HG02623 (cell line): Measurements from ENCODE around the gene PPP3CA.

Experiments
- ATAC-seq: cut with Tn5 transposase; IDR thresholded peaks from one replicate; pipeline ENCODE4 v1.9.1; 2021; ENCODE audit warnings: moderate library complexity; ENCODE audit not compliant: unreplicated experiment

Gene PPP3CA

DNA sequence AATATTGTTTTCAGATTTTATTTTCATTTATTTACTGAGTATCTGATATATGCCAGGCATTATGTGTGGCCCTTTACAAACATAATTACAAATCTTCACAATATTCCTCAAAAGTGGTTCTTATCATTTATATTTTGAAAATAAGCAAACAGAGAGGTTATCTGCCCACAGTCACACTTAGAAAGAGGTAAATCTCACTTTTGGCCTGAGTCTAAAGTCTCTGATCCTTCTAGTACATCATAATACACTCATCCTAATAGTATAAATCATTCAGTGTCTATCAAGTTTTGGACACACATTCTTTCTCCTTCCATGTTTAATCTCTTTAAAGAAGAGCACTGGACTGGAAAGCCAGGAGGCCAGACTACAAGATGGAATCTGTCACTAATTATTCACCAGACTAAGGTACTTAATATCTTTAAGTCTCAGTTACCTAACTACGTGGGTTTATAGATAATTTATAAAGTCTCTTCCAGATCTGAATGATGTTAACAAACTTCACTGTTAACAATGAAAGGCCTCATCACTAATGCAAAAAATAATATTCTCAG is 281.3 kb downstream of the PPP3CA start:
- no peak for ATAC-seq

DNA sequence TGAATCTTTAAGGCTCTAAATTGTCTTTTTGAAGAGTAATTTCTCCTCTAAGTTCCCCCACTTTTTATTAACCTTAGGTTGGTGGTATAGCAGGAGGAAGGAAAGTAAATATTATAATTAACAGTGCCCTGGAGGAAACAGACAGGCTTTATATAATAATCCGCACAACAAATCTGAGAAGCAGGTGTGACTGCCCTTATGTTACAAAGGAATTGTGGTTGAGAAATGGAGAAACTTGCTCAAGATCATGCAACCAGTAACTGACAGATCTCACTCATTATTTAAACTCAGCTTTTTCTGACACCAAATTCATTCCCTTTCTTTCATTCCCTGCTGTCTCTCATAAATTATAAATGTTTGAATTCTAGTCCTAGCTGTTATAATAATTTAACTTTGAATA is 282.0 kb downstream of the PPP3CA start:
- ATAC-seq: no peak

DNA sequence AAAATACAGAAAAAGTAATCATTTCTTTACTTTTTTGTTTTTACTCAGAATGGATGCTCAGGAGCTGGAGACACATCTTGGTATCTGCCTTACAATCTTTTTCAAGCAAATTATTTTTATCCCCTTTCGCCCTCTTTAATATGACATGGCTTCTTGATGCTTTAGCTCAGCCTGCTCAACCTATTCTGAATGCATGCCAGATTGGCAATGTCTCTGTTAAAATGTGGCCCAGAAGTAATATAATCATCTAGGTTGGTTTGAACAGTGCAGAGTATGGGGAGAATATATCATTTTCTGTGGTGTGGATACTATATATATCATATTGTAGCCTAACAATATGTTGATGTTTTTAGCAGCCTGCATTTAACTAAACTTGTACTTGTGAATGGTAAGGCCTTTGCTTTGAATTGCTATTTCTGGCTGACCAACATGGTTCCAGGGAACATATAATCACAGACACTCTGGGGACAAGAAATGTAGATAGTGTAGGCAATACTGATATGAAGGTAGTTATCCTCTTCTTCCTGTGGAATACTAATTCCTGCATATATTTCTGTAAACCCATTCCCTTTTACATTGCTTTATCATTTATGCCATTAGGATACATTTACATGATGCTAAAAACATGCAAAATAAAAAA is 282.7 kb downstream of the PPP3CA start:
- no peak for ATAC-seq

DNA sequence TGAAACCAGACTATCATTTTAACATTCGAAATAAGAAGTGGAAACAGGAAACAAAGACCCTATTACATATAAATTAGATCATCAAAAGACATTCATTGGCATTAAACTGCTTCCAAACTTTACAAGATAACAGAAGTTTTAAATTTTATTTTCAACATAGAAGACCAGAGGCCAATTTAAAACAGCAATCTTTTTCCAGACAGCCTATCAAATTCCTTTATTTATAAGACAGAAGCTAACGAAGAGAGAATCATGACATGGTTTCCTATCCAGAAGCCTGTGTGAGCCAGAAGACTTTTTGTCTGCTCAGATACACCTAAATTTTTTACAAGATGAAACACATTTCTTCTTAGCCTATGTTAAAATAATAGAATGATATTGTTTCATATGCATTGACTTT is 291.9 kb downstream of the PPP3CA start:
- no peak for ATAC-seq

DNA sequence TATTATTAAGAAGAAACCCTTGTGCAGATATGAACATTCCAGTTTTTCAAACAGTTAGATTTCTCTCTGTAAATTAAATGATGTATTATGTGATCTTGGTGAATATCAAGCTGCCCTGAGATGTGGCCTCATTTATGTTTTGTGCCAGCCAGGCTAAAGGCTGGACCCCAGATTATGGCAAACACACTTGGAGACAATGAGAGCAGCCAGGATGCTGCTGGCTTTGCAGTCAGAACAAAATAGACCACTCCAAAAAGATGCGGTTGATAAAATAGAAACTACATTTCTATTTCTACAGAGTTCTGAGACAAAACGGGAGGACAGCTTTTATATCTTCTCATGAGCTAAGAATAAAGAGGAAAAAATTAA is 296.5 kb downstream of the PPP3CA start:
- no peak for ATAC-seq

DNA sequence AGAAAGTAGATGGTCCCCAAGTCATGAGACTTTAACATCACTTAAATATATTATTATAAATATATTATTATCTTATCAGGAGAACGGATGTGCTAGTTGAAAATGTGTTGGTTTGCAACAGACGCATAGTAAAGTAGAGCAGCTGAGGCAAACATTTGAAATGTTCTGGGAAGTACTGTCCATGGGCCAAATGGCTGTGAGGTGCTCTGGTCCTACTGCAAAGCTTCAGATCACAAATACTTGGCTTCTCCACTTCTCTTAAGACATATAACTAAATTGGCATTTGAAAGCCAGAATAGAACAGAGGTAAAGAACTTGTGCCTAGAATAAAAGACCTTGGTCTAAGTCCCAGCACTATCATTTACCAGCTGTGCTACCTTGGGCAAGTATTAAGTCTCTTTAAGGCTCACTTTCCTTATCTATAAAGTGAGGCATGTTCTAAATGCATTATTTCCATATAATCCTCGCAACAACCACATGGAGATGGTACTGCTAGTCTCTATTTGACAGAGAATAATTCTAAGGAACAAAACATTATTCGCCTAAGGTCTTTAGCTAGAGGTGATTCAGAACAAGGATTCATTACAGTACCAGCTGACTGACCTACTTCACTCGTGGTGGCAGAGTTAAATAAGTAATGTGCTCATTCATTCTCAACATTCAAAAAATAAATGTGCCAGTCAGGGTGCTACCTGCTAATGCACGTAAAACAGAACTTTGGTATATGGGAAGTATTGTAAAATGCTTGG is 297.1 kb downstream of the PPP3CA start:
- no peak for ATAC-seq

DNA sequence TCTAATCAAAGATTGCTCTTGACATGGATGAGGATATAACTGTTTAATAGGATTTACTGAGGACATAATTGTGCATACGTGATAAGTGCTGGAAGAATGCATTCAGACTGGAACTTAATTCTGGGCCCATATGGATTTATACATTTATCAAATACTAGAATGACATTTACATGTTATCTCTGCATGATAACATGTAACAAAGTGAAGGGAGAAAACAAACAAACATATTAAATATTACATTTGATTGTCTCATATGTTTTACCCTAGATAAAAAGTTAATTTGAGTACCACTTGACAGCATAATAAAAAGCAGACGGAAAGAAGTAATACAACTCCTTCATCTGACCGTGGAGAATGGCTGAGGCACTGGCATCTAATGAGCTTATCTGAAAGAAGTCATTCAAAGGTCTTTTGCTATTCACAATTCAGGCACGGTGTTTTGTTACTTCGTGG is 297.8 kb downstream of the PPP3CA start:
- ATAC-seq: no peak

DNA sequence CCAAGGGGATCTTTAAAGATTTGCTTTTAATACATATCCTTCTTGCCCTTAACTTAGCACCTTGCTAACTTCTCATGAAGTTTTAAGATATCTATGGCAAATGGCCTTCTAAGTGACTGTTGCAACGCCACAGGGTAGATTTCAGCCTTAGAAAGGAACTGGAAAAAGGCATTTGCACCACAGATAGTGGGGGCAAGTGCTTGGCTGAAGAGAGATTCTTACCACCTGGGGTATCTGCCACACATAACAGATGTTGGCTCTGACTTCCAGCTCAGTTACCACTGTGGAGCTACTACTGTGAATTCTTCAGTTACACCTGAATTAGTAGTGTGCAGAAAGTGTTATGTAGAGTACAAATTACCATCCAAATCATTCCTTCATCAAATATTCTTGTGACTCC is 302.6 kb downstream of the PPP3CA start:
- ATAC-seq: no peak

DNA sequence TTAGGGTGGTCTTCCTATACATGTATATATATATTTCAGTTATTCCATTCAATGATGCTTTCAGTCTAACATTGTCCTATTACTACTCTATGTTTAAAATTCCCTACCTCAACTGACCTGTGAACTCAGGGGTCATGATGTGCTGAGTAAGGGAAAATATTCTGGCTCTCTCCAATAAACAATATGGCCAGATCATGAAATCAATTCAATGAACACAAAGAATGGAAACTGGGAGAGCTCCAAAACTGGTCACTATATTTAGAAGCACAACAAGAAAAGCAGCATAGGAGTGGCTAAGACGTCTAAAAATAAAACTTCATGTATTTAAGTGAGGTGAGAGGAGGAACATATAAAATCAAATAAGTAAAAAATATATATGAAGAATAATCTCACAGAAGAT is 304.5 kb downstream of the PPP3CA start:
- ATAC-seq: no peak

DNA sequence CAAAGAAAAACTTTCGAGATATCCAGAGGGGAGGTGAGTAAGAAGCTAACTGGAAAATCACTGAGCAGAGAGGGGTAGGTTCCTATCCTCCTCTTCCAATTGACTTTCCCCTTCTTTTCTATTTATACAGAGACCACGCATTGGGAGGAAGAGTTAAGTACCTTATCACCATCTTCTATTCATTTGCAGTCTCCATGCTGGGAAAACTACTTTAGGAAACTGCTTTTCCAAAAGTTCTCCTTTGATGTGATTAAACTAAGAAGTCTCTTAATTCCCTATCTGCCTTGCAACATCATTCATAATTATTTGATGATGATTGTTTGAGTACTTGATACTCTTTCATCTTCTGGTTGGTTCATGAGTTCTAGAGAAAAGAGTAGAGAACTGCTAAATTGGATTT is 306.6 kb downstream of the PPP3CA start:
- ATAC-seq: no peak

DNA sequence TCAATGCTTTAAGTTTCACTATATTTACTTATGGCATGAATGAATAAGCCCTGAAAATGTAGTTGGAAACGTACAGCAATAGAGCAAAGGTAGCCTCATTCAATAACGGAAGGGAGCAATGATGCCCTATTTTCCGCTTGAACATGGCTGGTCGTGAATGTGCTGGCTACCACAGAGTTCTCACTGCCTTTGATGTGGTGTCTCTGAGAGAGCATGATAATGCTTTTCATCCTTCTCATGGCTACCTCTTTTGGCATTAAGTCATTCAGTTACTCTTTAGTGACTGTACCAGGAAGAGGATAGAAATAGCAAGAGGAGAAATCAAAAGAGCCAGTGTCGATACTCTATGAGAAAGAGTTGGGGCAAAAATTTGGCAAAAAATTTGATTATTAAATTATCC is 308.0 kb downstream of the PPP3CA start:
- no peak for ATAC-seq

DNA sequence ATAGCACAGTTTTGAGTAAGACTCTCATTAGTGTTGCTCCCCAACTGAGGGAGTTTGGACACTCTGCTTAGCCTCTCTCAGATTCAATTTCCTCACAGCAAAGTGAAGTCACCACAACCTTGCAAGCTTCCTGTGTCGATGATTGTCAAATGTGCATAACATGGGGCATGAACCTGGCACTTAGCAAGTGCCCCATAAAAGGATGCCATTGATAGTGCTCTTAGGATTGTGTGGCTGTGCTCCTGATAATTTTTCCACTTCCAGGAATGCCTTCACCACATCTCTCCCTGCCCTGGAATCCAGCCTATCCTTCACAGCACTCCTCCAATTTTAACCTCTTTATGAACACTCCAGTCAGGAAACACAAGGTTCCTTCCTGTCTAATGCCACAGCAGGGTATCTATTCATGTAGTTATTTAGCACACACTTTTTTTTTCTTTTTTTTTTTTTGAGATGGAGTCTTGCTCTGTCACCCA is 309.4 kb downstream of the PPP3CA start:
- ATAC-seq: peak; percentile 40

DNA sequence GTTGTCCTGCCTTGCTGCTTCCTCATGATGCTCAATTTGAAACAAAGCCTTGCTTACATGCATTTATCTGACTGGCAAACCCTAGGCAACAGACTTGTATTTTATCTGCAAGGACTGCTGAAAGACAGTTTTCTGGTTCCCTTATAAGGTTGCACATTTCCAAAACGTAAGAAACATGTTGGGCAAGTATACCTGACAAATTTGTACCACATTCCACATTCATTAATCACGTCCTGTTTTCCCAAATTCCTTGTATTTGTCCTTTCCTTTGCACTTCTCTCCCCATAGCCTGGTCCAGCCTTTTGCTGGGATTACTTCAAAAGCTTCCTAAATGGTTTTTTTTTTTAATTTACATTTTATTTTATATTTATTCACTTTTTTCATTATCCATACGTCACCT is 310.1 kb downstream of the PPP3CA start:
- ATAC-seq: no peak

DNA sequence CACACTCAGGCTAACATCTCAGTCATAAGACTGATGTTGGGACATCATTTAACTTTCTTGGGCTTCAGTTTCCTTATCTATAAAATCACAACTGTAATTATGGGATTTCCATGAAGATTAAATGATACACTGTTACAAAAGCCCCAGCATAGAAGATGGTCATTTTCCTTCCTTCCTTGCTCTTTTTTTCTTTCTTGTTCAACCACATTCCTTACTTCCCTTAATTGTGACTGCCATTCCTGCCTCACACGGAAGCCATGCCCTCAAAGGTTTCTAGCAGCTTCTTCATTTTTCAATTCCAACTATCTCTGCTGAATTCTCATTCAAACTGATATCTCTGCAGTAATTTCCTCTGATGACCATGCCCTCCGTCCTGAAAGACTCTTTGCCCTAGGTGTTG is 311.8 kb downstream of the PPP3CA start:
- no peak for ATAC-seq

DNA sequence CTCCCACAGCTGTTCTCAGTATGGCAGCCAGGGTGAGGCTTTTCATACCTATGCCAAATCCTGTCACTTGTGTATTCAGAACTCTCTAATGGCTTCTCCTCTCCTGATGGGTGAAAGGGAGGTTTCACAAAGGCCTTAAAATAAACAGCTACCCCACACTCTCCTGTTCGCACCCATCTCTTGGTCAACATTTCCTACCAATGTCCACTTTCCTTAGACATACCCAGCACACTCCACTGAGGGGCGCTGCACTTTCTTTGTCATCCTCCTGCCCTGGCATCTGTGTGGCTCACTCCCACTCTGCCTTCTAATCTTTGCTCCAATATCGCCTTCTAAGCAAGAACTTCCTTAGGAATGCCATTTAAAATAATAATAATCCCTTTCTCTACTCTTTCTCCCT is 313.3 kb downstream of the PPP3CA start:
- ATAC-seq: no peak

DNA sequence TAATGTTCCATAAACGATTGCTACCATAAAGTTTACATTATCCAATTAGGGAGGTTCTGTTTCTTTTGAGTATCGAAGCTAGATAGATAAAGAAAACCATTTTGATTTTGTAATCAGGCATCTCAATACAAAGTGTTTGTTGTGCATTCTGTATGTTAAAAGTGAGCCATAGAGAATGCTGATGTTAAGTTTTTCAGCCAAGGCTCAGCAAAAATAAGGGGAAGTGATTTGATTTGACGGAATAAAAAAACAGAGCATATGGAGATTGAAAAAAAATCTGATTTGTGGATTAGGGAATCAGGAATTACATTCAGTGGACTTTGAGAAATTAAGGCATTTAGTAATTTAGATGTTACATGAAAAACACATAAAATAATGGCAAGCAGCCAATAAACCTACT is 314.8 kb downstream of the PPP3CA start:
- ATAC-seq: no peak

DNA sequence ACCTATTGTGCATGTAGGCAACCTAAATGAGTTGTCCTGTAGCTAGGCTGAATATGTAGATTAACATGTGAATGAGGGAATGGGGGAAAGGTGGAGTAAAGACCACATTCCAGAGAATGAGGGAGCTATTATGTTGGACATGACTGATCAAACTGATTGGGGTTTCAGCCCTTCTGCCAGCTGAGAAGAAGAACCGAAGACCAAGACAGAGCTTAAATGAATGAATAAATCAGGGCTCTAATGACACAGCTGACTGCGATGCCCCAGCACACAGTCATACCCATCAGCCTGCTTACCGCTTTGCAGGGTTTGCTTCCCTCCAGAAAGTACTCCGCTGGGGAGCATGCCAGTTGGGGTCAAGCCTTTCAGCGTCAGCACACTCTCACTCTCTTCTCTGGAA is 315.4 kb downstream of the PPP3CA start:
- no peak for ATAC-seq

DNA sequence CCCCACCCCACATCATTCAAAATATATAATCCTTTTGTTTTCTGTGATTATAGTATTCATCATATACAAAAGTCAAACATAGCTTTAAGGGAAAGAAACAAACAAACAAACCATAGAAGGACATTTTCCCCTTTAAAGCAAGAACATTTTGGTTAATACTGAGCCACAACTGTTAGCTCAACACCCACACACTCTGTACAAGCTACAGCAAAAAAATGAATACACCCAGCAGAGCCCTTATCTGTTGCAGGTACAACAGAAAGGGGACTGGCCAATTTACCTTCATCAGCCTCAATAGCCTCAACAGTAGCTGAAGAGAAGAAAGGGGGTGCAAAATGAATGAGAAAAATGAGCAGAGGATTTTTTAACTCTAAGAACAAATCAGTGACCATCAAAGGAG is 318.4 kb downstream of the PPP3CA start:
- no peak for ATAC-seq

DNA sequence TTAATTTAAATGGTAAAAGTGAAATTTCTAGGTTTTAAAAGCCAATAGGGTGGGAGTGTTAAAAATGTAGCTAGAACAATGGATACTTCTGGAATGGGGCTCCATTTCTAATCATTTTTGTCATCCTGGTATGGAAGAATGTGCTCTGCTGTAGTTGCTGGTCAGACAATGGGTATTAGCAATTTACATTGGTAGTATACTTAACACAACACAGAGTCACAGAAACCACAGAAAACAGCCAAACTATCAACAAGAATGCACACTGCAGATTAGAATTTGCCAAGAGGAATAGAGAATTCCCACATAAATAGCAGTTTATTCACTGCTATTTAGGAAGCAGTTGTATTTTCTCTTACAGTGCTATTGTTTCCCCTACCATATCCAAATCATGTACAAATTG is 319.6 kb downstream of the PPP3CA start:
- ATAC-seq: no peak

DNA sequence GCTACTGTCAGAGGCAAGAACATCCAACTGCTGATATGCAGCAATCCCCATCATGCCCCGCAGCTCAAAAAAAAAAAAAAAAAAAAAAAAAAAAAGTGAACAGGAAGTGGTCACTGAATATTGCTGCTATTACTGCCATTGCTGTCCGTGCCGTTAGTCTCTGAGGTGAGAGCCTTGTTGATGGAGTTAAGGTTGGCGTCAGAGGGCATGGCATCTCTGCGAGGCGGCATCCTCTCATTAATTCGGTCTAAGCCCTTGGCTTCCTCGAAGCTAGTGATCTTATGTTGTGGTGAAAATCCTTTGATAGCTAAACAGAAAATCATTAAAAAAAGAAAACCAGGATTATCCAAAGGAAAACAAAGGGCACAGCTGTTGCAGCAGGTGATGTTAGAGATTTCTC is 321.6 kb downstream of the PPP3CA start:
- ATAC-seq: no peak

DNA sequence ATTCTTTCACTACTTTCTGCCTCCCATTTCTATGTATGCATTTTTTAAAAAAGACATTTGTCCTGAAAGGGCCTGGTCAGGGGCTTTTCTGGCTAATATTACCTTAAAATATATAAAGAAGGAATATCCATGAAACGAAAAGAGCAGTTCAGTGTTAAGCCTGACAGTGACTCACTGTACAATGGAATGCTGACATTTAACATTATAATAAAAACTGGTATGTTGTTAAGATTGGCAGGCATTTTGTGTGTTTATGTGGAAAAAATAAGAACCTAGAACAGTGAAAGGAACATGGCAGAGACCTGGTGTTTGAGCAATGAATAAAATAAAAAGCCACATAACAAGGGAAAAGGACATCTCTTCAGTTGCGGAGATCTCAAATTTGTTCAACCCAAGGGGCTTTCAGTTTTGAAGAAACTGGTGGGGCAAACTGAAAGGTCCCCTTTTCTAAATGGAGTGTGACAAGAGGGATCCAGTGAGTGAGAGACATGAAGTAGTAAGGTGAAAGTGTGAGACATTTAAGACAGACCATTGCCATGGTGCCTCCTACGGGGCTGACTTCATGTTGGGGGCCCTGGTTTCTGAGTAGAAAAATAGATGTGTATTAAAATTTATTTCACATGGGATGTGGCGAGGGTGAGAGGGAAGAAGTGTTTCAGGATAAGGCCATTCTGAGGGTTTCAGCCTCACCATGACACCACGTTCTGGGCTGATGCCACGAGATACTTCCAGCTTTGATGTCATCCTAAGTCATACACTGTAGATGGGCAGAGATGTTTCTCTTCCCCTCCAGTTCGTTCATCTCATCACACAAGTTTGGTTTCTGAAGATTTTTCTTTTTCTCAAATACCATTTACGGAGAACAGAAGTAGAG is 324.9 kb downstream of the PPP3CA start:
- ATAC-seq: no peak
